GM13976 (cell line): ENCODE measurements around the gene WDR70.
"Not testable (repeated sequence)": the region's sequence is repeated elsewhere in the genome, so short reads cannot be mapped to it uniquely, and the experiment has no call there.

Experiments used
- DNase-seq: peaks from one replicate; pipeline ENCODE4 v3.0.0; 2012; ENCODE audit warnings: low spot score
- in situ Hi-C: fragments of 300-500 bp; cut with MboI; formaldehyde crosslinking; loops from one replicate; pipeline ENCODE4 v1.12.0; 2022; ENCODE audit warnings: low sequenced_read_pairs, mixed read lengths, inconsistent platforms; ENCODE audit not compliant: unreplicated experiment
- TF ChIP-seq, protein P1 (sequence below): IDR thresholded peaks from 2 replicates; pipeline ENCODE4 v1.5.1; 2012; ENCODE audit warnings: borderline replicate concordance, mild to moderate bottlenecking; ENCODE audit not compliant: insufficient read depth; ENCODE audit errors: extremely low read depth, missing control alignments, control extremely low read depth

The WDR70 gene

GRCh38 chr5:37786416-37786815 lies 407.3 kb downstream of the WDR70 start:
- TF ChIP-seq, protein P1, sequence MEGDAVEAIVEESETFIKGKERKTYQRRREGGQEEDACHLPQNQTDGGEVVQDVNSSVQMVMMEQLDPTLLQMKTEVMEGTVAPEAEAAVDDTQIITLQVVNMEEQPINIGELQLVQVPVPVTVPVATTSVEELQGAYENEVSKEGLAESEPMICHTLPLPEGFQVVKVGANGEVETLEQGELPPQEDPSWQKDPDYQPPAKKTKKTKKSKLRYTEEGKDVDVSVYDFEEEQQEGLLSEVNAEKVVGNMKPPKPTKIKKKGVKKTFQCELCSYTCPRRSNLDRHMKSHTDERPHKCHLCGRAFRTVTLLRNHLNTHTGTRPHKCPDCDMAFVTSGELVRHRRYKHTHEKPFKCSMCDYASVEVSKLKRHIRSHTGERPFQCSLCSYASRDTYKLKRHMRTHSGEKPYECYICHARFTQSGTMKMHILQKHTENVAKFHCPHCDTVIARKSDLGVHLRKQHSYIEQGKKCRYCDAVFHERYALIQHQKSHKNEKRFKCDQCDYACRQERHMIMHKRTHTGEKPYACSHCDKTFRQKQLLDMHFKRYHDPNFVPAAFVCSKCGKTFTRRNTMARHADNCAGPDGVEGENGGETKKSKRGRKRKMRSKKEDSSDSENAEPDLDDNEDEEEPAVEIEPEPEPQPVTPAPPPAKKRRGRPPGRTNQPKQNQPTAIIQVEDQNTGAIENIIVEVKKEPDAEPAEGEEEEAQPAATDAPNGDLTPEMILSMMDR = no peak
- in situ Hi-C loops = no loop called here
- no peak for DNase-seq

GRCh38 chr5:37786862-37787519 lies 407.9 kb downstream of the WDR70 start:
- in situ Hi-C loops = no loop called here
- no peak for DNase-seq
- TF ChIP-seq, protein P1 = no peak

DNA sequence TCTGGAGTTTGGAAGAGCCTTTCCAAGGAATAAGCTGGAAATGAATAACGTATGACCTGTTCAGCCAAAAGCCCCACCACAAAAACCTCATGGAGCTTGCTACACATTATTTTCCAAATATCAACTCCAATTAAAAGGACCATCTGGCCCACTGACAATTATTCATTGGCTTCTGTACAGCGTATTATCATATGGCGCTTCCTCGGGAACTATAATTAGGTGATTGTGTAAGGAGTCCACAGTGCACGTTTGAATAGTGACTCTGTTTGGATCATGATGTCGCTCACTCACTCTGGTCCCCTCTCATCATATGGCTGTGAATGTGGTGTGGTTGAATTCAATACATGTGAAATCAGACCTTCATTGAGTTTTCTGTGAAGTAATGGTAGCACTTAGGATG lies 408.6 kb downstream of the WDR70 start:
- DNase-seq = no peak
- in situ Hi-C loops = no loop called here
- TF ChIP-seq, protein P1 = no peak

DNA sequence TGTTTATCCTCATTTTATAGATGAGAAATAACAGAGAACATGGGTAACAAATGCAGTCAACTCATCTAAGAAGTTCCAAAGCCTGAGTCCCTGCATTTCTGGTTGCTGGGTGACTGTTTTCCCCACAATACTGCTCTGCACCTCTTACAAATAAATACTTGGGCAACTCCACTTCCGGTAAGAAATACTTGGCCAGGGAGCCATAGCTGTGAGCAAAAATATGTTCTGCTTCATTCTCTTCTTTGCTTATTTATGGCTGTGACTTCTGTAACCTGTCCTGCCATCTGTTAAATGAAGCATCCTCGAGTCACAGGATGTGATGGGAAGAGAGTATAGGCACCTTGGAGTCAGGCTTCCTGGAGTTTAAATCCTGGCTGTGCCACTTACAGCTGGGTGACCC lies 410.9 kb downstream of the WDR70 start:
- TF ChIP-seq, protein P1 = no peak
- no peak for DNase-seq
- in situ Hi-C loops = no loop called here

GRCh38 chr5:37791321-37791720 lies 412.2 kb downstream of the WDR70 start:
- in situ Hi-C loops = no loop called here
- TF ChIP-seq, protein P1 = no peak
- DNase-seq = no peak

GRCh38 chr5:37792975-37793631 lies 414.0 kb downstream of the WDR70 start:
- TF ChIP-seq, protein P1 = no peak
- no peak for DNase-seq
- in situ Hi-C loops = no loop called here

DNA sequence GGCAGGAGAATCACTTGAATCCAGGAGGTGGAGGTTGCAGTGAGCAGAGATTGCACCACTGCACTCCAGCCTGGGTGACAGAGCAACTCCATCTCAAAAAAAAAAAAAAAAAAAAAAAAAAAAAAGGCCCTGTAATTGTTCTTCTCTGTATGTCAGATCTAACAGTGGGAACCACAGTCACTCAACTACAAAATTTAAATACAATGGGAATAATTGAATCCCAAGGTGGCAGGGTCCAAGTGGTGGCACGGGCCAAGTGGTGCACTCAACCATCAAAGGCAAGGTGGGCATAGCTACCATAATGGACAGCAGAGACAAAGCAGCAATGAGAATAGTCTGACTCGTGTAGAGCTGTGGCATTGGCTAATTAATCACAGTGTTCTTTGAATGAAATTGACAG lies 416.2 kb downstream of the WDR70 start:
- DNase-seq, in situ Hi-C loops: not testable (repeated sequence)

GRCh38 chr5:37796435-37796834 lies 417.3 kb downstream of the WDR70 start:
- in situ Hi-C loops, DNase-seq: not testable (repeated sequence)
